ENCODE measurements around the gene TSFM.

TSFM gene

DNA sequence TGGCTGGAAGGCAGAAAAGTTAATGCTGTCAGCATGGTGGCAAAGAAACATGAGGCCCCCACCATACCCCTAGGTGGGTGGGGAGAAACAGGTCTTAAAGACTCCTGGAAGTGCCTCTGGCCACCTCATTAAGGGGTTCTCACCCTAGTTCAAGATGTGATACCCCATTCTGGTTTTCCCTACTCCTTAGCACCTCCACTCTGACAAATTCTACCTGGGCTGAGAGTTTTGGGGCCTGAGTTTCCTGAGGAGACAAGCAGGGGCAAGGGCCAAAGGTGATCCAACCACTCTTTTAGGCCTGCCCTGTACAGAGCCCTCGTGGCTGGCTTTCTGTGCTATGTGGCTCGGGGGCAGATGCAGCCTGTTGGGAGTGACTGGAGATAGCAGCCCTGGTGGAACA is 43.8 kb downstream of the TSFM start:
- TF ChIP-seq ZNF473 (tag by site-specific recombination; IDR thresholded peaks at IDR 0.05): no peak
- TF ChIP-seq ZNF621 (tag by site-specific recombination; IDR thresholded peaks at IDR 0.05): no peak
- no peak for TF ChIP-seq ZNF112 (tag by site-specific recombination; IDR thresholded peaks at IDR 0.05)
- TF ChIP-seq ZFP41 (tag by site-specific recombination; IDR thresholded peaks at IDR 0.05; ENCODE audit: borderline replicate concordance): no peak
- TF ChIP-seq ZNF239 (tag by site-specific recombination; IDR thresholded peaks at IDR 0.05): no peak
- no peak for TF ChIP-seq OSR2 (tag by site-specific recombination; IDR thresholded peaks at IDR 0.05)
- TF ChIP-seq, protein P1, sequence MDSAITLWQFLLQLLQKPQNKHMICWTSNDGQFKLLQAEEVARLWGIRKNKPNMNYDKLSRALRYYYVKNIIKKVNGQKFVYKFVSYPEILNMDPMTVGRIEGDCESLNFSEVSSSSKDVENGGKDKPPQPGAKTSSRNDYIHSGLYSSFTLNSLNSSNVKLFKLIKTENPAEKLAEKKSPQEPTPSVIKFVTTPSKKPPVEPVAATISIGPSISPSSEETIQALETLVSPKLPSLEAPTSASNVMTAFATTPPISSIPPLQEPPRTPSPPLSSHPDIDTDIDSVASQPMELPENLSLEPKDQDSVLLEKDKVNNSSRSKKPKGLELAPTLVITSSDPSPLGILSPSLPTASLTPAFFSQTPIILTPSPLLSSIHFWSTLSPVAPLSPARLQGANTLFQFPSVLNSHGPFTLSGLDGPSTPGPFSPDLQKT (IDR thresholded peaks at IDR 0.05; ENCODE audit: borderline replicate concordance, low read depth, low read length): no peak
- TF ChIP-seq ZNF677 (tag by site-specific recombination; IDR thresholded peaks at IDR 0.05): no peak
- TF ChIP-seq ZNF362 (tag by site-specific recombination; IDR thresholded peaks at IDR 0.05): no peak
- no peak for TF ChIP-seq ZNF585B (tag by site-specific recombination; IDR thresholded peaks at IDR 0.05)
- TF ChIP-seq PRDM4 (tag by site-specific recombination; IDR thresholded peaks at IDR 0.05): no peak
- TF ChIP-seq, protein P2, sequence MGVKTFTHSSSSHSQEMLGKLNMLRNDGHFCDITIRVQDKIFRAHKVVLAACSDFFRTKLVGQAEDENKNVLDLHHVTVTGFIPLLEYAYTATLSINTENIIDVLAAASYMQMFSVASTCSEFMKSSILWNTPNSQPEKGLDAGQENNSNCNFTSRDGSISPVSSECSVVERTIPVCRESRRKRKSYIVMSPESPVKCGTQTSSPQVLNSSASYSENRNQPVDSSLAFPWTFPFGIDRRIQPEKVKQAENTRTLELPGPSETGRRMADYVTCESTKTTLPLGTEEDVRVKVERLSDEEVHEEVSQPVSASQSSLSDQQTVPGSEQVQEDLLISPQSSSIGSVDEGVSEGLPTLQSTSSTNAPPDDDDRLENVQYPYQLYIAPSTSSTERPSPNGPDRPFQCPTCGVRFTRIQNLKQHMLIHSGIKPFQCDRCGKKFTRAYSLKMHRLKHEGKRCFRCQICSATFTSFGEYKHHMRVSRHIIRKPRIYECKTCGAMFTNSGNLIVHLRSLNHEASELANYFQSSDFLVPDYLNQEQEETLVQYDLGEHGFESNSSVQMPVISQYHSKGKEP (tag by site-specific recombination; IDR thresholded peaks at IDR 0.05): no peak
- Histone ChIP-seq H3K36me3 (ENCODE audit: control insufficient read depth in 2 of 2, insufficient read depth in 1 of 2, low read length in 2 of 2) (peaks cover 20 to 86% of the 10 kb centered on the region in 2 experiments; a peak in 2 of 3 replicates), H3K27ac (ENCODE audit: extremely low read depth, low read depth, low read length) (no peak overlapping the region), H3K9me3 (ENCODE audit: control insufficient read depth, insufficient read depth, low read depth, low read length) (no peaks in the 10 kb centered on the region), H3K4me3 (ENCODE audit: low read depth, low read length) (no peak overlapping the region), H3K4me1 (ENCODE audit: control insufficient read depth, insufficient read depth, low read length) (no peaks in the 10 kb centered on the region)
- ChIA-PET POLR2A (no interaction called here), CTCF (interaction anchor here (1.5 kb wide), 1 partner anchor 1325 kb away, joined by 3 read pairs; no protein-coding TSS in a partner anchor)

GRCh38 chr12:57826966-57827365 is 44.4 kb downstream of the TSFM start:
- Histone ChIP-seq H3K27ac (ENCODE audit: extremely low read depth, low read depth, low read length) (no peak overlapping the region), H3K4me1 (ENCODE audit: control insufficient read depth, insufficient read depth, low read length) (no peaks in the 10 kb centered on the region; the same call in 1 of the 2 replicates), H3K9me3 (ENCODE audit: control insufficient read depth, insufficient read depth, low read depth, low read length) (no peaks in the 10 kb centered on the region), H3K4me3 (ENCODE audit: low read depth, low read length) (no peak overlapping the region), H3K36me3 (ENCODE audit: control insufficient read depth in 2 of 2, insufficient read depth in 1 of 2, low read length in 2 of 2) (peaks cover 20 to 80% of the 10 kb centered on the region in 2 experiments; a peak in 2 of 3 replicates)
- POLR2A ChIA-PET: no interaction called here
- TF ChIP-seq ZNF223 (tag by site-specific recombination; IDR thresholded peaks at IDR 0.05) (no peak), ZBTB20 (tag by site-specific recombination; IDR thresholded peaks at IDR 0.05) (no peak), ZNF19 (tag by site-specific recombination; IDR thresholded peaks at IDR 0.05; ENCODE audit: low read depth) (no peak), ZNF10 (tag by site-specific recombination; IDR thresholded peaks at IDR 0.05) (no peak), ZNF324 (tag by site-specific recombination; IDR thresholded peaks at IDR 0.05) (no peak), TSHZ1 (tag by site-specific recombination; IDR thresholded peaks at IDR 0.05; ENCODE audit: borderline replicate concordance) (no peak), GLI4 (tag by site-specific recombination; IDR thresholded peaks at IDR 0.05) (no peak), ZNF843 (tag by site-specific recombination; IDR thresholded peaks at IDR 0.05) (no peak), ZNF184 (tag by site-specific recombination; IDR thresholded peaks at IDR 0.05) (no peak), ZNF341 (tag by site-specific recombination; IDR thresholded peaks at IDR 0.05; ENCODE audit: low read depth) (no peak)
- TF ChIP-seq, protein P3, sequence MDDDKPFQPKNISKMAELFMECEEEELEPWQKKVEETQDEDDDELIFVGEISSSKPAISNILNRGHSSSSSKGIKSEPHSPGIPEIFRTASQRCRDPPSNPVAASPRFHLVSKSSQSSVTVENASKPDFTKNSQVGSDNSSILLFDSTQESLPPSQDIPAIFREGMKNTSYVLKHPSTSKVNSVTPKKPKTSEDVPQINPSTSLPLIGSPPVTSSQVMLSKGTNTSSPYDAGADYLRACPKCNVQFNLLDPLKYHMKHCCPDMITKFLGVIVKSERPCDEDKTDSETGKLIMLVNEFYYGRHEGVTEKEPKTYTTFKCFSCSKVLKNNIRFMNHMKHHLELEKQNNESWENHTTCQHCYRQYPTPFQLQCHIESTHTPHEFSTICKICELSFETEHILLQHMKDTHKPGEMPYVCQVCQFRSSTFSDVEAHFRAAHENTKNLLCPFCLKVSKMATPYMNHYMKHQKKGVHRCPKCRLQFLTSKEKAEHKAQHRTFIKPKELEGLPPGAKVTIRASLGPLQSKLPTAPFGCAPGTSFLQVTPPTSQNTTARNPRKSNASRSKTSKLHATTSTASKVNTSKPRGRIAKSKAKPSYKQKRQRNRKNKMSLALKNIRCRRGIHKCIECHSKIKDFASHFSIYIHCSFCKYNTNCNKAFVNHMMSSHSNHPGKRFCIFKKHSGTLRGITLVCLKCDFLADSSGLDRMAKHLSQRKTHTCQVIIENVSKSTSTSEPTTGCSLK (tag by site-specific recombination; IDR thresholded peaks at IDR 0.05): no peak
- CTCF ChIA-PET: interaction anchor here (0.7 to 4.2 kb wide), 4 partner anchors 11 to 1324 kb away, joined by 3 to 39 read pairs (median 3); no protein-coding TSS in a partner anchor

Data from HEK293 (cell line).